ENCODE results near the gene KIF5C. TPM values are rescaled to one million over a fixed set of nuclear protein-coding genes. Genes with fewer than 3 reads are reported as not detected.

KIF5C gene
- total and polyA plus RNA-seq, 4 donors, result 0.06 to 0.25 (median 0.14) TPM

- Histone ChIP-seq H3K27ac (ENCODE audit: low read depth in 1 of 2, low read length in 2 of 2) (no peak overlapping the region), H3K27me3 (ENCODE audit: control insufficient read depth in 4 of 4, insufficient read depth in 4 of 4, low read length in 3 of 4) (no peaks in the 10 kb centered on the region), H3K36me3 (ENCODE audit: control insufficient read depth in 4 of 4, insufficient read depth in 3 of 4, low read depth in 1 of 4, low read length in 3 of 4) (no peaks in the 10 kb centered on the region), H3K9me3 (ENCODE audit: control insufficient read depth in 4 of 4, low read length in 3 of 4) (no peaks in the 10 kb centered on the region), H3K4me1 (ENCODE audit: control insufficient read depth in 4 of 4, insufficient read depth in 4 of 4, low read length in 3 of 4) (no peaks in the 10 kb centered on the region), H3K4me3 (ENCODE audit: low read depth in 1 of 3, low read length in 3 of 3) (no peak overlapping the region), H3K9ac (ENCODE audit: low read depth in 1 of 2, low read length in 2 of 2) (no peak overlapping the region)
- WGBS, result 48% methylated on average over 14 of the region's 14 CpGs
- TF ChIP-seq RAD21 (IDR thresholded peaks at IDR 0.05), result peak; percentile 88 to 94
- TF ChIP-seq, protein P1, sequence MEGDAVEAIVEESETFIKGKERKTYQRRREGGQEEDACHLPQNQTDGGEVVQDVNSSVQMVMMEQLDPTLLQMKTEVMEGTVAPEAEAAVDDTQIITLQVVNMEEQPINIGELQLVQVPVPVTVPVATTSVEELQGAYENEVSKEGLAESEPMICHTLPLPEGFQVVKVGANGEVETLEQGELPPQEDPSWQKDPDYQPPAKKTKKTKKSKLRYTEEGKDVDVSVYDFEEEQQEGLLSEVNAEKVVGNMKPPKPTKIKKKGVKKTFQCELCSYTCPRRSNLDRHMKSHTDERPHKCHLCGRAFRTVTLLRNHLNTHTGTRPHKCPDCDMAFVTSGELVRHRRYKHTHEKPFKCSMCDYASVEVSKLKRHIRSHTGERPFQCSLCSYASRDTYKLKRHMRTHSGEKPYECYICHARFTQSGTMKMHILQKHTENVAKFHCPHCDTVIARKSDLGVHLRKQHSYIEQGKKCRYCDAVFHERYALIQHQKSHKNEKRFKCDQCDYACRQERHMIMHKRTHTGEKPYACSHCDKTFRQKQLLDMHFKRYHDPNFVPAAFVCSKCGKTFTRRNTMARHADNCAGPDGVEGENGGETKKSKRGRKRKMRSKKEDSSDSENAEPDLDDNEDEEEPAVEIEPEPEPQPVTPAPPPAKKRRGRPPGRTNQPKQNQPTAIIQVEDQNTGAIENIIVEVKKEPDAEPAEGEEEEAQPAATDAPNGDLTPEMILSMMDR (IDR thresholded peaks at IDR 0.05; ENCODE audit: low read depth, low read length, missing input control), result peak; percentile 82
- TF ChIP-seq ATF3 (IDR thresholded peaks at IDR 0.05), result no peak
- peak; percentile 73 for DNase-seq (ENCODE audit: low spot score)
Measured at GRCh38 chr2:149017116-149017985, 142.3 kb downstream of the KIF5C start.

GRCh38 chr2:149018981-149019380 lies 144.0 kb downstream of the KIF5C start:
- Histone ChIP-seq H3K9ac (ENCODE audit: low read depth in 1 of 2, low read length in 2 of 2) (no peak overlapping the region), H3K9me3 (ENCODE audit: control insufficient read depth in 4 of 4, low read length in 3 of 4) (no peaks in the 10 kb centered on the region), H3K27ac (ENCODE audit: low read depth in 1 of 2, low read length in 2 of 2) (no peak overlapping the region), H3K27me3 (ENCODE audit: control insufficient read depth in 4 of 4, insufficient read depth in 4 of 4, low read length in 3 of 4) (no peaks in the 10 kb centered on the region), H3K4me1 (ENCODE audit: control insufficient read depth in 4 of 4, insufficient read depth in 4 of 4, low read length in 3 of 4) (no peaks in the 10 kb centered on the region), H3K36me3 (ENCODE audit: control insufficient read depth in 4 of 4, insufficient read depth in 3 of 4, low read depth in 1 of 4, low read length in 3 of 4) (no peaks in the 10 kb centered on the region), H3K4me3 (ENCODE audit: low read depth in 1 of 3, low read length in 3 of 3) (no peak overlapping the region)
- TF ChIP-seq HNF4A (conservative IDR thresholded peaks at IDR 0.05) (no peak), RAD21 (IDR thresholded peaks at IDR 0.05) (no peak), YY1 (IDR thresholded peaks at IDR 0.05) (no peak), GABPA (IDR thresholded peaks at IDR 0.05 in 1 of 2, conservative IDR thresholded peaks at IDR 0.05 in 1 of 2) (no peak), ATF3 (IDR thresholded peaks at IDR 0.05) (no peak), FOXA1 (IDR thresholded peaks at IDR 0.05) (no peak)
- TF ChIP-seq, protein P2, sequence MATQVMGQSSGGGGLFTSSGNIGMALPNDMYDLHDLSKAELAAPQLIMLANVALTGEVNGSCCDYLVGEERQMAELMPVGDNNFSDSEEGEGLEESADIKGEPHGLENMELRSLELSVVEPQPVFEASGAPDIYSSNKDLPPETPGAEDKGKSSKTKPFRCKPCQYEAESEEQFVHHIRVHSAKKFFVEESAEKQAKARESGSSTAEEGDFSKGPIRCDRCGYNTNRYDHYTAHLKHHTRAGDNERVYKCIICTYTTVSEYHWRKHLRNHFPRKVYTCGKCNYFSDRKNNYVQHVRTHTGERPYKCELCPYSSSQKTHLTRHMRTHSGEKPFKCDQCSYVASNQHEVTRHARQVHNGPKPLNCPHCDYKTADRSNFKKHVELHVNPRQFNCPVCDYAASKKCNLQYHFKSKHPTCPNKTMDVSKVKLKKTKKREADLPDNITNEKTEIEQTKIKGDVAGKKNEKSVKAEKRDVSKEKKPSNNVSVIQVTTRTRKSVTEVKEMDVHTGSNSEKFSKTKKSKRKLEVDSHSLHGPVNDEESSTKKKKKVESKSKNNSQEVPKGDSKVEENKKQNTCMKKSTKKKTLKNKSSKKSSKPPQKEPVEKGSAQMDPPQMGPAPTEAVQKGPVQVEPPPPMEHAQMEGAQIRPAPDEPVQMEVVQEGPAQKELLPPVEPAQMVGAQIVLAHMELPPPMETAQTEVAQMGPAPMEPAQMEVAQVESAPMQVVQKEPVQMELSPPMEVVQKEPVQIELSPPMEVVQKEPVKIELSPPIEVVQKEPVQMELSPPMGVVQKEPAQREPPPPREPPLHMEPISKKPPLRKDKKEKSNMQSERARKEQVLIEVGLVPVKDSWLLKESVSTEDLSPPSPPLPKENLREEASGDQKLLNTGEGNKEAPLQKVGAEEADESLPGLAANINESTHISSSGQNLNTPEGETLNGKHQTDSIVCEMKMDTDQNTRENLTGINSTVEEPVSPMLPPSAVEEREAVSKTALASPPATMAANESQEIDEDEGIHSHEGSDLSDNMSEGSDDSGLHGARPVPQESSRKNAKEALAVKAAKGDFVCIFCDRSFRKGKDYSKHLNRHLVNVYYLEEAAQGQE (IDR thresholded peaks at IDR 0.05), result no peak
- DNase-seq (ENCODE audit: low spot score), result no peak
- 82% methylated on average over 3 of the region's 3 CpGs for WGBS

GRCh38 chr2:149019768-149020167 lies 144.7 kb downstream of the KIF5C start:
- Histone ChIP-seq H3K27ac (ENCODE audit: low read depth in 1 of 2, low read length in 2 of 2) (no peak overlapping the region), H3K4me1 (ENCODE audit: control insufficient read depth in 4 of 4, insufficient read depth in 4 of 4, low read length in 3 of 4) (no peaks in the 10 kb centered on the region), H3K27me3 (ENCODE audit: control insufficient read depth in 4 of 4, insufficient read depth in 4 of 4, low read length in 3 of 4) (no peaks in the 10 kb centered on the region), H3K9ac (ENCODE audit: low read depth in 1 of 2, low read length in 2 of 2) (no peak overlapping the region), H3K9me3 (ENCODE audit: control insufficient read depth in 4 of 4, low read length in 3 of 4) (no peaks in the 10 kb centered on the region), H3K4me3 (ENCODE audit: low read depth in 1 of 3, low read length in 3 of 3) (no peak overlapping the region), H3K36me3 (ENCODE audit: control insufficient read depth in 4 of 4, insufficient read depth in 3 of 4, low read depth in 1 of 4, low read length in 3 of 4) (no peaks in the 10 kb centered on the region)
- WGBS, result 52% methylated on average over 2 of the region's 2 CpGs
- DNase-seq (ENCODE audit: low spot score), result no peak
- TF ChIP-seq RXRA (IDR thresholded peaks at IDR 0.05) (no peak), MAX (IDR thresholded peaks at IDR 0.05) (no peak), SP1 (IDR thresholded peaks at IDR 0.05) (no peak), GABPA (IDR thresholded peaks at IDR 0.05 in 1 of 2, conservative IDR thresholded peaks at IDR 0.05 in 1 of 2) (no peak), RAD21 (IDR thresholded peaks at IDR 0.05) (no peak), EGR1 (IDR thresholded peaks at IDR 0.05; ENCODE audit: low read depth in 2 of 2) (no peak)
